AG09309 (cell line): Measurements from ENCODE around the gene DEPDC1B.
A peak's percentile ranks its signal among the peaks of the same experiment; 100 is the strongest.

Experiments
- DNase-seq: peaks from one replicate; pipeline ENCODE4 v3.0.0-alpha.2; 2010; ENCODE audit warnings: low read depth
- H3K4me3 ChIP-seq: 2 replicates; pipeline ENCODE4 v1.5.1; 2011; ENCODE audit warnings: mild to moderate bottlenecking, low read depth, low read length, moderate library complexity; ENCODE audit not compliant: control insufficient read depth
- CTCF ChIP-seq: IDR thresholded peaks from 2 replicates; pipeline ENCODE4 v1.5.1; 2011; ENCODE audit warnings: mild to moderate bottlenecking, low read depth, low read length, inconsistent platforms; ENCODE audit not compliant: insufficient read depth, control insufficient read depth; ENCODE audit errors: missing control alignments

Gene DEPDC1B

DNA sequence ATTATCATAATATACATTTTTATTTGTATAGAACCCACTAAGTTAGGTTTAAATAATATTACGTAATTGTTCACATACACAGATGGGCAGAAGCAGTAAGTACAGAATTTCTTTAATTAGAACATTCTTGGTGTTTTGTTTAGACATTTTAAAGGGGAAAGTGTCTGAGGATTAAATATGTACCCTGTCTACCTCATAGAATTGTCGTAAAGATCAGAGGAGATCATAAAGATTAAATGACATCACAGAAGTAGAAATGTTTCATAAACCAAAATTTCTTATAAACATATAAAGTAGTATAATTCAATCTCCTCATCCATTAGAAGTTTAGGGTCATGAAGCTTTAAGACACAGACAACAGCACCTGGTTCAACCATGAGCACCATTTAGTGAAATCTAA is 20.1 kb downstream of the DEPDC1B start:
- DNase-seq: no peak
- H3K4me3 ChIP-seq: no peak overlapping the region
- no peak for TF ChIP-seq CTCF

- TF ChIP-seq CTCF: peak; percentile 43
- no peak for DNase-seq
- no peak overlapping the region for H3K4me3 ChIP-seq
Measured at GRCh38 chr5:60677850-60678664, 21.9 kb downstream of the DEPDC1B start.

- no peak overlapping the region for H3K4me3 ChIP-seq
- no peak for DNase-seq
- no peak for TF ChIP-seq CTCF
Measured at GRCh38 chr5:60675286-60675685, 24.7 kb downstream of the DEPDC1B start.

DNA sequence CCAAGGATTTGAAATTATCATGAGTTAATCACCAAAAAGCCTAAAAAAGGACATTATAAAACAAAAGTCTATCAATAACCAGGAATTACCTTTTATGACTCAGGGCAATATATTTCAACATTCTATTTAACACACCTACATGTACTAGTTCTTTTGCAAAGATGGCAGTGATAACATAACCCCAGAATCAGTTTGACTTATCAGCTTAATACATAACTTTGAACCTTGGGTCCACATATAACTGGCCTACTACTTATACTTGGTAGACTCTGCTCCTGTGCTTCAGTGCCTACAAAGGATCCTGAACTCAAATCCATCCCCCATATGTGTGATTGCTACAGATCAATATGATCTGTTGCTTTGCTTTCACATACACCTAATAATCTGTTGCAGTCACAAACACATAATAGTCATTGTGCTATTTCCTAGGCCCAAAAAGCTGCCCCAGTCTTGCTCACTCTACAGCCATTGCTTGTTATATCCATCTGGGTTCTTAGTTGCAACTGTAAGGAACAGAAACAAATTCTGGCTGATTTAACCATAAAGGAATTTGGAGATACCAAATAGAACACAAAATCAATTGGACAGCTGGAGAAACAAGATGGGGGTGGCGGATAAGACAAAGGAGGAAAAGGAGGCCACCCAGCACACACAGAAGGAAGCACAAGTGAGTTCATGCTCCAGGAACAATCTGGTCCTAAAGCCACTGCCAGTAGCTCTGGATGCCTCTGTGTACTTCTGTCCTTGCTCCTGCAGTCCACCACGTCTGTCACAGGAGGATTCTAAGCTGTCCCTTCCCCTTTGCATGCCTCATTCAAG is 25.5 kb downstream of the DEPDC1B start:
- DNase-seq: no peak
- TF ChIP-seq CTCF: no peak

GRCh38 chr5:60673334-60673733 is 26.6 kb downstream of the DEPDC1B start:
- no peak for DNase-seq
- no peak overlapping the region for H3K4me3 ChIP-seq
- no peak for TF ChIP-seq CTCF

More for the DNA sequence above, 25.5 kb downstream of the DEPDC1B start:
- no peak overlapping the region for H3K4me3 ChIP-seq

GRCh38 chr5:60672693-60673264 is 27.2 kb downstream of the DEPDC1B start:
- no peak for DNase-seq
- H3K4me3 ChIP-seq: no peak overlapping the region
- no peak for TF ChIP-seq CTCF
